ENCODE data around the gene SLC9A7. TPM values are rescaled to one million over a fixed set of nuclear protein-coding genes. Genes with fewer than 3 reads are reported as not detected.
A peak's percentile ranks its signal among the peaks of the same experiment; 100 is the strongest.

Gene SLC9A7
- total and polyA plus RNA-seq, 2 experiments from 2014 or later, result 2.5 to 15.4 TPM

DNA sequence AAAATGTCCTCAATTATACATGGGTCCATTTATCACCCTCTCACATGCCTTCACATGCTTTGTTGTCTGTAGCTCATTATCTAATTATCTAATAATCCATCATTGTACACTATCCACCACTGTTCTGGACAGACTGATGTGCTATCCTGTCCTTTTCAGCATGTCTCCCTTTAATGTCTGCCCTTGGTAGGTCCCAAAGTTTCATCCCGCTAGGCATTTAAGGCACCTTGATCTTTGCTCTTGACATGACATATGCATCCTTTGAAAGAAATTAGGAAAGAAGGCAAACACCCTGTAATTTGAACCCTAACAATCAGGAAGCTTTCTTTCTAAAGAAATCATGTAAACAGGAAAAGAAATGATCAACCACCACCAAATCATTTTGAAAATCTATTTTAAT, 179.7 kb downstream of the SLC9A7 start (continued):
- no peak for TF ChIP-seq REST (IDR thresholded peaks at IDR 0.05; ENCODE audit: unreplicated experiment)

- H3K27ac Mint-ChIP-seq, result no peak overlapping the region
- H3K4me1 ChIP-seq (ENCODE audit: insufficient read depth), result peaks cover 15% of the 10 kb centered on the region
- no peak overlapping the region for H3K27ac ChIP-seq (ENCODE audit: low read depth)
- DNase-seq (ENCODE audit: low spot score) (no peak), ATAC-seq (no peak)
- H3K79me2 ChIP-seq (replicated peaks; ENCODE audit: insufficient read depth), result peaks cover 64% of the 10 kb centered on the region
- H3K36me3 Mint-ChIP-seq (ENCODE audit: low read depth), result peaks cover 19% of the 10 kb centered on the region
- H3K27me3 ChIP-seq (ENCODE audit: insufficient read depth), result peaks cover 18% of the 10 kb centered on the region; the same call in 1 of the 2 replicates
- peaks cover 5% of the 10 kb centered on the region for H3K27me3 Mint-ChIP-seq (ENCODE audit: insufficient read depth, low read depth, poor library complexity)
- H3F3A ChIP-seq (replicated peaks; ENCODE audit: low read depth), result no peaks in the 10 kb centered on the region
- H2AFZ ChIP-seq, result no peak overlapping the region
- H3K9me3 Mint-ChIP-seq, result no peaks in the 10 kb centered on the region
- no peaks in the 10 kb centered on the region for H4K20me1 ChIP-seq (replicated peaks; ENCODE audit: insufficient read depth)
- H3K36me3 ChIP-seq (ENCODE audit: insufficient read depth), result no peaks in the 10 kb centered on the region
- H3K4me3 Mint-ChIP-seq, result peak overlapping the region; percentile 89
- peaks cover 26% of the 10 kb centered on the region for H3K4me1 Mint-ChIP-seq
- H3K4me2 ChIP-seq, result peak overlapping the region; percentile 86; the same call in 1 of the 2 replicates
- no peaks in the 10 kb centered on the region for H3K9me2 ChIP-seq (ENCODE audit: insufficient read depth)
- H3K4me3 ChIP-seq, result no peak overlapping the region; the same call in 1 of the 2 replicates
- TF ChIP-seq EZH2phosphoT487 (IDR thresholded peaks at IDR 0.05; ENCODE audit: unreplicated experiment) (no peak), CTCF (conservative IDR thresholded peaks at IDR 0.05; ENCODE audit: low read depth in 2 of 2) (no peak), NANOG (IDR thresholded peaks at IDR 0.05; ENCODE audit: borderline replicate concordance) (no peak), CREB1 (CRISPR knock-in tag; IDR thresholded peaks at IDR 0.05; ENCODE audit: low read depth) (no peak), ZNF114 (CRISPR knock-in tag; IDR thresholded peaks at IDR 0.05) (no peak), JUNB (IDR thresholded peaks at IDR 0.05; ENCODE audit: unreplicated experiment) (no peak), POLR2AphosphoS5 (IDR thresholded peaks at IDR 0.05; ENCODE audit: low read depth) (no peak), ZNF462 (CRISPR knock-in tag; IDR thresholded peaks at IDR 0.05) (no peak)
- TF ChIP-seq, protein P1, sequence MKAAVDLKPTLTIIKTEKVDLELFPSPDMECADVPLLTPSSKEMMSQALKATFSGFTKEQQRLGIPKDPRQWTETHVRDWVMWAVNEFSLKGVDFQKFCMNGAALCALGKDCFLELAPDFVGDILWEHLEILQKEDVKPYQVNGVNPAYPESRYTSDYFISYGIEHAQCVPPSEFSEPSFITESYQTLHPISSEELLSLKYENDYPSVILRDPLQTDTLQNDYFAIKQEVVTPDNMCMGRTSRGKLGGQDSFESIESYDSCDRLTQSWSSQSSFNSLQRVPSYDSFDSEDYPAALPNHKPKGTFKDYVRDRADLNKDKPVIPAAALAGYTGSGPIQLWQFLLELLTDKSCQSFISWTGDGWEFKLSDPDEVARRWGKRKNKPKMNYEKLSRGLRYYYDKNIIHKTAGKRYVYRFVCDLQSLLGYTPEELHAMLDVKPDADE (IDR thresholded peaks at IDR 0.05), result no peak
These were observed 181.5 kb downstream of the SLC9A7 start for GRCh38 chrX:46577221-46578005.

All from GM23338 (cell line).